ENCODE measurements around the gene FIBCD1. TPM values are rescaled to one million over a fixed set of nuclear protein-coding genes. Genes with fewer than 3 reads are reported as not detected.
"Not testable (repeated sequence)": the region's sequence is repeated elsewhere in the genome, so short reads cannot be mapped to it uniquely, and the experiment has no call there.

FIBCD1 gene
- total and polyA plus RNA-seq, 9 donors = 0.04 to 0.13 (median 0.08) TPM; not detected in 5

DNA sequence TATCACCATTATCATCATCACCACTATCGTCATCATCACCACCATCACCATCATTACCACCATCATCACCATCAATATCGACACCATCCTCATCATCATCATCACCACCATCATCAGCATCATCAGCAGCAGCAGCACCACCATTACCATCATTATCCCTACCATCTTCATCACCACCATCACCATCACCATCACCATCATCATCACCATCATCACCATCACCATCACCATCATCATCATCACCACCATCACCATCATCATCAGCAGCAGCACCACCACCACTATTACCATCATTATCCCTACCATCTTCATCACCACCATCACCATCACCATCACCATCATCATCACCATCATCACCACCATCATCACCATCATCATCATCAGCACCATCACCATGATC is 15.9 kb upstream of the FIBCD1 start:
- not testable (repeated sequence) for H3K9me3 ChIP-seq (replicated peaks; ENCODE audit: control insufficient read depth, low read depth, low read length); H3K27ac ChIP-seq (ENCODE audit: low read length); H3K36me3 ChIP-seq (ENCODE audit: control insufficient read depth, insufficient read depth, low read length); H3K4me3 ChIP-seq (ENCODE audit: low read length); DNase-seq
- 97% methylated on average over 2 of the region's 2 CpGs for WGBS (ENCODE audit: insufficient coverage)
- Histone ChIP-seq H3K4me1 (ENCODE audit: control insufficient read depth, insufficient read depth, low read length) (peaks cover 10% of the 10 kb centered on the region), H3K27me3 (ENCODE audit: control insufficient read depth, insufficient read depth, low read length) (peaks cover 33% of the 10 kb centered on the region)

DNA sequence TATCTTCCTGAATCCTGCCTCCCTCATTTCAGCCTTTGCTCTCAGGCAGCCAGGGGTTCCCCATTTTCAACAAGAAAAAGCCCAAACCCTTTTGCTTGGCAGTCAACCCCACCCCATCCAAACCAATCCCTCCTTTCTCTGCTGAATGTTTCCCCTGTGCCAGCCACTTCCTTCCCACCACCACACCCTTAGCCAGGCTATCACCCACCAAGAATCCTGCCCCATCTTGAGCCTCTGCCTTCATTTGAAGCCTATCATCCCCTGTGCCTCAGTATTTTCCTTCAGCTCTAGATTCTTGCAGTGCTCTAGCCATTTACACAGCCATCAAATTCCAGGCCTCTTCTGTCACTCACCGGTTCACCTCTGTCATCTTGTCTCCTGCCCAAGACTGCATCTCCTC is 15.3 kb upstream of the FIBCD1 start:
- WGBS (ENCODE audit: insufficient coverage) = no CpG with 5 or more reads among the region's 1 CpG
- H3K27ac ChIP-seq (ENCODE audit: low read length) = no peak overlapping the region

DNA sequence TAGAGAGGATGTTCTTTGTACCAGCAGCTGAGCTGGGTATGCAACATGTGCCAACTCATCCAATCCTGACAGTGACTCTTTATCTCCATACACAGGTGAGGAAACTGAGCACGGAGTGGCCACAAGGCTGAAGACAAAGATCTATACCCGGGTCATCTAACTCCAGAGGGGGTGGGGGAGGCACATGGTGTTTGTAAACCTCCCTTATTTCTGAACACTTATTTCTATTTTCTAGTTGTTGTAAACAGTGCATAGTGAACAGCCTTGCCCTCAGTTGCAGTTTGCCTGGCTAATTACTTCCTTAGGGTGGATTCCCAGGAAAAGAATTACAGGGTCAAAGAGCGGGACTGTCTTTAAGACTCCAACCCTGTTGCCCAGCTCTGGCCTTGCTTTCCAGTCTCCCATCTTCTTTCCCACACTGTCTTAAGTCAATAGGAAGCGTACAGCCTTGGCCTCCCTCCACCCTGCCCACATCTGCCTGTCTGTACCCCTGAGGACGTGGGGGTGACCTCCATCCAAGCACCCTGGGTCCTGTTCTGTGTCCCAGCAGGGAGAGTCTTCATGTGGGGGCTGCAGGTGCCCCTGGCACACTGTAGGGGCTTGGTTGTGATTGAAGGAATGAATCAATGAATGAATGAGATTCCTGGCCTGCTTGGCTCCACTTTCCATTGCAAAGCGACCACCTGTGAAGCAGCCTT is 13.2 kb upstream of the FIBCD1 start:
- H3K4me1 ChIP-seq (ENCODE audit: control insufficient read depth, insufficient read depth, low read length) = peaks cover 5% of the 10 kb centered on the region
- no peak overlapping the region for H3K4me3 ChIP-seq (ENCODE audit: low read length)
- no peak overlapping the region for H3K27ac ChIP-seq (ENCODE audit: low read length)
- 73% methylated on average over 3 of the region's 6 CpGs for WGBS (ENCODE audit: insufficient coverage)
- no peaks in the 10 kb centered on the region for H3K9me3 ChIP-seq (replicated peaks; ENCODE audit: control insufficient read depth, low read depth, low read length)
- peaks cover 53% of the 10 kb centered on the region for H3K27me3 ChIP-seq (ENCODE audit: control insufficient read depth, insufficient read depth, low read length)
- no peaks in the 10 kb centered on the region for H3K36me3 ChIP-seq (ENCODE audit: control insufficient read depth, insufficient read depth, low read length)
- DNase-seq = no peak

More for the DNA sequence above, 15.3 kb upstream of the FIBCD1 start:
- Histone ChIP-seq H3K27me3 (ENCODE audit: control insufficient read depth, insufficient read depth, low read length) (peaks cover 39% of the 10 kb centered on the region), H3K4me1 (ENCODE audit: control insufficient read depth, insufficient read depth, low read length) (peaks cover 10% of the 10 kb centered on the region), H3K9me3 (replicated peaks; ENCODE audit: control insufficient read depth, low read depth, low read length) (no peaks in the 10 kb centered on the region), H3K36me3 (ENCODE audit: control insufficient read depth, insufficient read depth, low read length) (no peaks in the 10 kb centered on the region), H3K4me3 (ENCODE audit: low read length) (no peak overlapping the region)
- DNase-seq = no peak

DNA sequence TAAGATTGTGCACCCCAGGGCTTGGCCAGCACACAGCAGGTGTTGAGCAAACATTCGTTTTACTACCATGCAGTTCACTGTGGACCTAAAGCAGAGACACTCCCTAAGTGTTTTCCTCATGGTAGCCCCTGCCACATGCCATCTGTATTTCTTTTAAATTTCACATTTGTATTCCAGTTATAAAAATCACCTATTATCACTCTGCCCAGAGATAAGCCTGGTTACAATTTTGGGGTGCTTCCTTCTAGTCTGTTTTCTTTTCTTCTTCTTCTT is 10.9 kb upstream of the FIBCD1 start:
- no peak for DNase-seq
- peaks cover 54% of the 10 kb centered on the region for H3K27me3 ChIP-seq (ENCODE audit: control insufficient read depth, insufficient read depth, low read length)
- no peak overlapping the region for H3K27ac ChIP-seq (ENCODE audit: low read length)
- H3K9me3 ChIP-seq (replicated peaks; ENCODE audit: control insufficient read depth, low read depth, low read length) = no peaks in the 10 kb centered on the region
- no peaks in the 10 kb centered on the region for H3K4me1 ChIP-seq (ENCODE audit: control insufficient read depth, insufficient read depth, low read length)
- H3K4me3 ChIP-seq (ENCODE audit: low read length) = no peak overlapping the region
- no peaks in the 10 kb centered on the region for H3K36me3 ChIP-seq (ENCODE audit: control insufficient read depth, insufficient read depth, low read length)
- 60% methylated on average over 1 of the region's 1 CpG for WGBS (ENCODE audit: insufficient coverage)

DNA sequence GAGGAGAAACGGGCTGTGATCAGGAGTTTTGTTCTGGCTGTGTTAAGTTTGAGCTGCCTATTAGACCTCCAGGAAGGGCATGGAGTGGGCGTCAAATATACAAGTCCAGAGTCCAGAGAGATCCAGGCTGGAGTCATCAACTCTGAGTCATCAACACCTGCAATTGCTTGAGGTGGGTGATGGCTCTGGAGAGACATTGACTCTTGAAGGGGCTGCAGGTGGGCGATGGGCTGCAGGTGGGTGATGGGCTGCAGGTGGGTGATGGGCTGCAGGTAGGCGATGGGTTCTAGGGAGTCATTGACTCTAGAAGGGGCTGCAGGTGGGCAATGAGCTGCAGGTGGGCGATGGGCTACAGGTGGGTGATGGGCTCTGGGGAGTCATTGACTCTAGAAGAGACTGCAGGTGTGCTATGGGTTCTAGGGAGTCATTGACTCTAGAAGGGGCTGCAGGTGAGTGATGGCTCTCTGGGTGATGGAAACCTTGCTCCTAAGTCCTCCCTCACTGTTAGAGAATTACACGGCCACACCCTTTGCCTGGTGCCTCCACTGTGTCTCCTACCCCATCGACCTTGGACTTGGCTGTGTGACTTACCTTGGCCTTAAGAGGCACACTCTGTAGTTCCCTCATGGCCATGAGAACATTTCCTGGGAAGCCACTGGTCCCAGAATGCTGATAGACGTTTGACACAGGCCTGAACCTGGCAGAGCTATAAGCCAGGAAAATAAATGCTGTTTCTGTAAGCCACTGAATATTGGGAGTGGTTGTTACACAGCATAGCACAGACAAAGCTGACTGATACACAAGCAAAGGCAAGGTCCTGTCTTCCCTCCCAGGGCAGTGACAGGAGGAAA is 10.4 kb upstream of the FIBCD1 start:
- no peak overlapping the region for H3K27ac ChIP-seq (ENCODE audit: low read length)
- peaks cover 55% of the 10 kb centered on the region for H3K27me3 ChIP-seq (ENCODE audit: control insufficient read depth, insufficient read depth, low read length)
- H3K36me3 ChIP-seq (ENCODE audit: control insufficient read depth, insufficient read depth, low read length) = no peaks in the 10 kb centered on the region
- no peaks in the 10 kb centered on the region for H3K4me1 ChIP-seq (ENCODE audit: control insufficient read depth, insufficient read depth, low read length)
- no peak overlapping the region for H3K4me3 ChIP-seq (ENCODE audit: low read length)
- no peak for DNase-seq
- WGBS (ENCODE audit: insufficient coverage) = 75% methylated on average over 7 of the region's 8 CpGs
- H3K9me3 ChIP-seq (replicated peaks; ENCODE audit: control insufficient read depth, low read depth, low read length) = no peaks in the 10 kb centered on the region

DNA sequence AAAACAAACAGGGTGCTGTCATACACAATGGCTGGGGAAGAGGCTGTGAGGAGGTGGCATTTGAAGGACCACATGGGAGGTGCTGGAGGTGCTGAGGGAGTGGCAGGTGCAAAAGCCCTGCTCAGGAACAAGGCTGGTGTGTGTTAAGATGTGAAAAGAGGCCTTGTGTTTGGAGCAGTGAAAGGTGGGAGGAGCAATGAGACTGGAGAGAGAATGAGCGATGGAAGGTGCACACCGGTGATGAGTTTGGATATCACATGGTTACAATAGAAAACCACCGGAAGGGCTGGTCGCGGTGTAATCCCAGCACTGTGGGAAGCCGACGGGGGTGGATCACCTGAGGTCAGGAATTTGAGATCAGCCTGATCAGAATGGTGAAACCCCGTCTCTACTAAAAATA is 9.2 kb upstream of the FIBCD1 start:
- WGBS (ENCODE audit: insufficient coverage) = 76% methylated on average over 3 of the region's 8 CpGs
- Histone ChIP-seq H3K27me3 (ENCODE audit: control insufficient read depth, insufficient read depth, low read length) (peaks cover 56% of the 10 kb centered on the region), H3K9me3 (replicated peaks; ENCODE audit: control insufficient read depth, low read depth, low read length) (no peaks in the 10 kb centered on the region), H3K36me3 (ENCODE audit: control insufficient read depth, insufficient read depth, low read length) (no peaks in the 10 kb centered on the region), H3K27ac (ENCODE audit: low read length) (no peak overlapping the region), H3K4me3 (ENCODE audit: low read length) (no peak overlapping the region), H3K4me1 (ENCODE audit: control insufficient read depth, insufficient read depth, low read length) (no peaks in the 10 kb centered on the region)
- no peak for DNase-seq

DNA sequence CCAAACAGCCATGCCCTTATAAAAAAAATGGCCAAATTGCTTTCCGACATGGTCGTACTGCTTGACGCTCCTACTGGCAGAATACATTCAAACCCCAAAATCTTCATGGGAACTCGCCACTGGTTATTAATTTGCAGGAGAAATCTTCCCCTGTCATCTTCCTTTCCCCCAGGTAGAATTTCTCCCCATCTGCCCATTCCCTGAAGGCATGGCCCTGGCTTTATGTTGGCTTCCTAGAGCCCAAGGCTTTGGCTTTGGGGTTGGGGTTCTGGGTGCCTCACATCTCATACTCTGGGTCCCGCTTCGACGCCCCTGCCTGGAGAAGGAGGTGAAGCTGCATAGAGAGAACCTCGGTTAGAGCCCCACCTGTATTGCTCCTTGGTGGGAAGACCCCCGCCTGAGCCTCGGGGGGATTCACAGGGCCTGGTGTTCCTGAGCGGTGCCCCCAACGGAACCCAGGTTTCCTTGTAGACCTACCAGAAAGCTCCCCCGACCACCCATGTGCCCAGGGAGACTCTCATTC is 8.6 kb upstream of the FIBCD1 start:
- Histone ChIP-seq H3K9me3 (replicated peaks; ENCODE audit: control insufficient read depth, low read depth, low read length) (no peaks in the 10 kb centered on the region), H3K27me3 (ENCODE audit: control insufficient read depth, insufficient read depth, low read length) (peaks cover 56% of the 10 kb centered on the region), H3K27ac (ENCODE audit: low read length) (no peak overlapping the region), H3K4me3 (ENCODE audit: low read length) (no peak overlapping the region), H3K36me3 (ENCODE audit: control insufficient read depth, insufficient read depth, low read length) (no peaks in the 10 kb centered on the region), H3K4me1 (ENCODE audit: control insufficient read depth, insufficient read depth, low read length) (no peaks in the 10 kb centered on the region)
- no peak for DNase-seq
- 80% methylated on average over 13 of the region's 13 CpGs for WGBS (ENCODE audit: insufficient coverage)

DNA sequence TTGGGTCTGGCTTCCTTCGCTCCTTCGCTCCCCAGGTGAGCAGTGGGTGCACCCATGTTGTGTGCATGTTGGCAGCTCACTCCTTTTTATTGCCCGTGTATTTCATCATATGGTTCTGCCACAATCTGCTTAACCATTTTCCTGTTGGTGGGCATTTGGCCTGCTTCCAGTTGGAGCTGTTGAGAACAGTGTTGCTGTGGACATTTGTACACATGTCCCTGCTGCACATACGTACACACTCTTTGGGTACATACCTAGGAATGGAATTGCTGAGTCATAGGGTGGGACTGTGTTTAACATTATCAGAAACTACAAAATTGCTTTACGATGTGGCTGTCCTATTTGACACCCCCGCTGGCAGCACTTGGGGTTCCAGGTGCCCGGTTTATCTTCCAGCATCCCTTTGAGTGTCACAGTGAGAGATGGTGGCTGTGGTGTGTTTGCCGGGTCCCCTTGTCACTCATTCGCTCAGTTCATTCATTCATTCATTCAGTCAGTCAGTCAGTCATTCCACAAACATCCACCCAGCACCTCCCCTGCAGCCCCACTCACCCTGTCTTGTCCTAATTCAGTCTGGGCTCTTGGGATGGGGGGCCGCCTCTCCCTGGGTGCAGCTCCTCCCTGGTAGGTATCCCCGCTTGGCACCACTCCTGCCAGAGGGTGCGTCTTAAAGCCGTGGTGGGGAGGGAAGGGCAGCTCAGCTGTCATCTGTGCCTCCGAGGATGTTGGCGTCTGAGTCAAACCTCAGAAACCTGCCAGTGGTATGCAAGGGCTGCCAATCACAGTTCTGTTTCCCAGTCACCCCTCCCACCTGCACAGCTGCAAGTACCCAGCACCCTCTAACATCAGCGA is 7.9 kb upstream of the FIBCD1 start:
- 46% methylated on average over 4 of the region's 16 CpGs for WGBS (ENCODE audit: insufficient coverage)
- Histone ChIP-seq H3K36me3 (ENCODE audit: control insufficient read depth, insufficient read depth, low read length) (no peaks in the 10 kb centered on the region), H3K27me3 (ENCODE audit: control insufficient read depth, insufficient read depth, low read length) (peaks cover 57% of the 10 kb centered on the region)

DNA sequence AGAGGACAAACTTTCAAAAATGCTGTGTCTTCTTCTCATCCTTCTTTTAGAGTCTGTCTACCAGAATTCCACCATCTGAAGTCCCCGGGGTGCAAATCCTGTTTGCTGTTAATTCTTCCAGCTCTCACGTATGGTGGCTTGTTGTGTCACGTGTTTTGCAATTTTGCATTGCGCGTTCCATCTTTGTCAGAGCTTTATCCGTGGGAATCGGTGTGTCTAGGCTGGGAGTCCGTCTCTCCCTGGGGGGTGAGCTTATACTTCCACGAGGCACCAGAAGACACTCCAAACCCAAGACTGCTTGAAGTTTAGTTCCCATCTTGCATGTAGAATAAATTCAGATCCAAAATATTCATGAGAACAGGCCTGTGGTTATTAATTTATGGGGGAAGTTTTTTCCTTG is 6.1 kb upstream of the FIBCD1 start:
- 71% methylated on average over 3 of the region's 9 CpGs for WGBS (ENCODE audit: insufficient coverage)
- DNase-seq = no peak
- peaks cover 70% of the 10 kb centered on the region for H3K27me3 ChIP-seq (ENCODE audit: control insufficient read depth, insufficient read depth, low read length)

More for the DNA sequence above, 7.9 kb upstream of the FIBCD1 start:
- H3K4me3 ChIP-seq (ENCODE audit: low read length) = no peak overlapping the region
- no peaks in the 10 kb centered on the region for H3K9me3 ChIP-seq (replicated peaks; ENCODE audit: control insufficient read depth, low read depth, low read length)
- H3K27ac ChIP-seq (ENCODE audit: low read length) = no peak overlapping the region
- no peak for DNase-seq
- no peaks in the 10 kb centered on the region for H3K4me1 ChIP-seq (ENCODE audit: control insufficient read depth, insufficient read depth, low read length)

More for the DNA sequence above, 6.1 kb upstream of the FIBCD1 start:
- Histone ChIP-seq H3K4me3 (ENCODE audit: low read length) (no peak overlapping the region), H3K27ac (ENCODE audit: low read length) (no peak overlapping the region), H3K36me3 (ENCODE audit: control insufficient read depth, insufficient read depth, low read length) (no peaks in the 10 kb centered on the region), H3K4me1 (ENCODE audit: control insufficient read depth, insufficient read depth, low read length) (peaks cover 3% of the 10 kb centered on the region), H3K9me3 (replicated peaks; ENCODE audit: control insufficient read depth, low read depth, low read length) (no peaks in the 10 kb centered on the region)

Data from muscle of leg (tissue), 11 donors.